HepG2 (cell line): ENCODE data around the gene SMPD1. TPM values are rescaled to one million over a fixed set of nuclear protein-coding genes. Genes with fewer than 3 reads are reported as not detected.

ENCODE experiments used
- AKNA ChIP-seq: sonication (generic); formaldehyde crosslinking; IDR thresholded peaks from 2 replicates; pipeline ENCODE4 v1.4.0; 2020; ENCODE audit warnings: missing genetic modification reagents, borderline replicate concordance
- EP300 ChIP-seq, 3 experiments: sonication (generic) in 1 of 3; formaldehyde crosslinking in 1 of 3; IDR thresholded peaks; 2 replicates each; pipeline versions ENCODE4 v1.5.1 to v1.6.1; 2011 to 2020; ENCODE audit warnings: low read depth in 2 of 3, low read length in 2 of 3, borderline replicate concordance in 1 of 3, improper control_type of control experiment in 1 of 3, mild to moderate bottlenecking in 1 of 3, missing genetic modification reagents in 1 of 3, moderate library complexity in 1 of 3
- GLMP ChIP-seq: sonication (generic); formaldehyde crosslinking; IDR thresholded peaks from 2 replicates; pipeline ENCODE4 v1.9.0; 2021; ENCODE audit warnings: missing genetic modification reagents, mild to moderate bottlenecking, borderline replicate concordance
- HDAC2 ChIP-seq: sonication (generic); formaldehyde crosslinking; IDR thresholded peaks from 2 replicates; pipeline ENCODE4 v1.4.0; 2020; ENCODE audit warnings: missing genetic modification reagents
- PAXIP1 ChIP-seq: sonication (generic); formaldehyde crosslinking; conservative IDR thresholded peaks from 2 replicates; pipeline ENCODE4 v1.4.0; 2020; ENCODE audit warnings: mild to moderate bottlenecking, missing genetic modification reagents, moderate library complexity
- RBM22 ChIP-seq: fragments of 200-400 bp; formaldehyde crosslinking; optimal IDR thresholded peaks from 2 replicates; pipeline ENCODE3; 2017; ENCODE audit warnings: mild to moderate bottlenecking, low read length, moderate library complexity
- TBL1XR1 ChIP-seq: fragments of 150-350 bp; IDR thresholded peaks from 2 replicates; pipeline ENCODE4 v1.6.1; 2014; ENCODE audit warnings: borderline replicate concordance, low read length; ENCODE audit not compliant: partially characterized antibody
- ZBTB39 ChIP-seq: sonication (generic); formaldehyde crosslinking; IDR thresholded peaks from 2 replicates; pipeline ENCODE4 v1.5.0; 2020; ENCODE audit warnings: missing genetic modification reagents
- ZNF18 ChIP-seq: sonication (generic); formaldehyde crosslinking; IDR thresholded peaks from 2 replicates; pipeline ENCODE4 v1.8.0; 2022; ENCODE audit warnings: mild to moderate bottlenecking, missing genetic modification reagents; ENCODE audit not compliant: insufficient replicate concordance
- ZNF576 ChIP-seq: sonication (generic); formaldehyde crosslinking; IDR thresholded peaks from 2 replicates; pipeline ENCODE4 v1.4.0; 2020; ENCODE audit warnings: mild to moderate bottlenecking, missing genetic modification reagents
- polyA plus RNA-seq, 8 experiments: library from polyadenylated mRNA; depleted of rRNA in 3 of 8; stranded (reverse) in 7 of 8; unstranded in 1 of 8; fragments of >200 nt; fragmentation: Illumina TruSeq in 4 of 8; extraction: Trizol in 4 of 8; gene quantifications; 2 replicates each; pipeline versions ENCODE4 v1.2.1 to v1.2.3, GENCODE V29; 2011 to 2016; ENCODE audit warnings: low read depth in 4 of 8, missing spikeins in 1 of 8, mixed read lengths in 1 of 8; ENCODE audit not compliant: insufficient read depth in 1 of 8
- total RNA-seq, 5 experiments: library from RNA; depleted of rRNA; stranded (reverse); fragments of >200 nt; fragmentation: Illumina TruSeq; extraction: Trizol; gene quantifications; 2 replicates each; pipeline ENCODE4 v1.2.3, GENCODE V29; 2016; ENCODE audit warnings: low read depth in 1 of 5
- TF ChIP-seq, protein P1 (sequence below): IDR thresholded peaks from 2 replicates; pipeline ENCODE4 v1.6.1; 2016; ENCODE audit warnings: missing genetic modification reagents, missing compliant biosample characterization

The SMPD1 gene
- total and polyA plus RNA-seq, 2 of the 13 experiments (the other 11 are each of a cell fraction or from before 2014, with no cell fraction given) = 6.3 to 8.4 TPM

DNA sequence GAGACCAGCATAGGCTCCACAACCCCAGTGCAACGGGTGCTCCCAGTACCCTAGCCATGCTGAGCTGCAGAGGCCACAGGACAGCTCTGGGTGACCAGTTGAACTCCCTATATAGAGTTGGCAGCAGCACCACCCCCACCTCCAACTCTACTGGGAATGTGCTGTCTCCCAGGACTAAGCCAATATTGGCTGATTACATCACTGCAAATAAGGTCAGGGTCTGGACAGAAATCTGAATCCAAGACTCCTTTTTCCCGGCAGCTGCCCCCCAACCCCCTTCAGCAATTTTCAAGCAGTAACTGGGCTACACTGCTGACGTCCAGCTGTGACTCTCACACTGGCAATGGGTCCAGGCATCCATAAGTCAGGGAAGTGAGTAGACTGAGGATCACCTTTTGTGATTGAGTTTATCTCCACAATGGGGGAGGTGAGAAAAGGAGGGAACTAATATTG, 50.7 kb downstream of the SMPD1 start, which contains the start of gene HPX (continued):
- TF ChIP-seq EP300 (IDR thresholded peaks at IDR 0.05; ENCODE audit: low read depth in 2 of 2, low read length in 2 of 2) = peak; percentile 54 to 86; a peak in 3 of 4 replicates
- peak; percentile 78 for TF ChIP-seq EP300 (CRISPR knock-in tag; IDR thresholded peaks at IDR 0.05; ENCODE audit: borderline replicate concordance)
- no peak for TF ChIP-seq ZBTB39 (CRISPR knock-in tag)
- TF ChIP-seq RBM22 = no peak
- TF ChIP-seq TBL1XR1 = peak; percentile 45
- no peak for TF ChIP-seq ZNF18 (CRISPR knock-in tag)
- TF ChIP-seq AKNA (CRISPR knock-in tag) = no peak
- TF ChIP-seq PAXIP1 (CRISPR knock-in tag) = peak; percentile 83
- TF ChIP-seq, protein P1, sequence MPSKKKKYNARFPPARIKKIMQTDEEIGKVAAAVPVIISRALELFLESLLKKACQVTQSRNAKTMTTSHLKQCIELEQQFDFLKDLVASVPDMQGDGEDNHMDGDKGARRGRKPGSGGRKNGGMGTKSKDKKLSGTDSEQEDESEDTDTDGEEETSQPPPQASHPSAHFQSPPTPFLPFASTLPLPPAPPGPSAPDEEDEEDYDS = no peak
- no peak for TF ChIP-seq ZNF576 (CRISPR knock-in tag)
- peak; percentile 74 for TF ChIP-seq HDAC2 (CRISPR knock-in tag)
- TF ChIP-seq GLMP (CRISPR knock-in tag) = no peak
